GM10266 (cell line): ENCODE data around the gene SLC27A1.

Source experiments
- DNase-seq: peaks from one replicate; pipeline ENCODE4 v3.0.0; 2012; ENCODE audit errors: extremely low spot score
- CTCF ChIP-seq: IDR thresholded peaks from 2 replicates; pipeline ENCODE4 v1.5.1; 2012; ENCODE audit warnings: mild to moderate bottlenecking, low read depth; ENCODE audit not compliant: control insufficient read depth, insufficient read depth; ENCODE audit errors: missing control alignments

SLC27A1 gene

GRCh38 chr19:17488593-17489391 is 18.5 kb downstream of the SLC27A1 start:
- DNase-seq = peak; percentile 83
- peak; percentile 37 for TF ChIP-seq CTCF

GRCh38 chr19:17489392-17490030 is 19.2 kb downstream of the SLC27A1 start:
- no peak for DNase-seq
- no peak for TF ChIP-seq CTCF

- no peak for TF ChIP-seq CTCF
- no peak for DNase-seq
Measured at GRCh38 chr19:17490411-17490810, 20.1 kb downstream of the SLC27A1 start.

- TF ChIP-seq CTCF = no peak
- DNase-seq = no peak
Measured at GRCh38 chr19:17491287-17491686, 21.0 kb downstream of the SLC27A1 start.

- DNase-seq = no peak
- TF ChIP-seq CTCF = no peak
Measured at GRCh38 chr19:17495639-17496296, 25.4 kb downstream of the SLC27A1 start.

- DNase-seq = peak; percentile 94
- TF ChIP-seq CTCF = peak; percentile 96
Measured at GRCh38 chr19:17496337-17496997, 26.1 kb downstream of the SLC27A1 start.
